ENCODE measurements around the gene WDR72.

GRCh38 chr15:53469422-53469821 is 290.0 kb downstream of the WDR72 start:
- no peak for TF ChIP-seq CTCF (IDR thresholded peaks at IDR 0.05; ENCODE audit: insufficient read depth, low read depth, low read length)
- no peak for TF ChIP-seq EZH2 (IDR thresholded peaks at IDR 0.05; ENCODE audit: insufficient read depth, low read length)
